HG03457 (cell line): ENCODE results near the gene SPATA25.

Source experiments
- ATAC-seq: cut with Tn5 transposase; IDR thresholded peaks from one replicate; pipeline ENCODE4 v1.9.1; 2021; ENCODE audit warnings: moderate number of reproducible peaks; ENCODE audit not compliant: unreplicated experiment

SPATA25 gene

GRCh38 chr20:45867136-45867818, 20.1 kb downstream of the SPATA25 start:
- ATAC-seq = no peak

- ATAC-seq = no peak
Measured at GRCh38 chr20:45866454-45866853, 21.0 kb downstream of the SPATA25 start.

- ATAC-seq = no peak
Measured at GRCh38 chr20:45863543-45864470, 23.6 kb downstream of the SPATA25 start.

GRCh38 chr20:45861221-45862075, 26.0 kb downstream of the SPATA25 start:
- no peak for ATAC-seq

- no peak for ATAC-seq
Measured at GRCh38 chr20:45860560-45861220, 26.7 kb downstream of the SPATA25 start.

DNA sequence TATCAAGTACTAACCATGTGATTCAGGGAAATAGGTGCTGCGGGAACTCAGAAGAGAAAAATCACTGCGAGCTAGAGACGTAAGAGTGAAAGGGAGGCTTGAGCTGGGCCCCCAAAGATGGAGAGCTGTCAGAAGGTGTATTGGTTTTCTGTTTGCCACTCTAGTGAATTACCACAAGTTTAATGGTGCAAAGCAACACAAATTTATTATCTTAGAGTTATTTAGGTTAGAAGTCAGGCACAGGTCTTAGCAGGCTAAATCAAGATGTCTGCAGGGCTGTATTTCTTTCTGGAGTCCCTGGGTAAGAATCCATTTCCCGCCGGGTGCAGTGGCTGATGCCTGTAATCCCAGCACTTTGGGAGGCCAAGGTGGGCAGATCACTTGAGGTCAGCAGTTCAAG, 27.5 kb downstream of the SPATA25 start:
- ATAC-seq = no peak

GRCh38 chr20:45857882-45858216, 29.6 kb downstream of the SPATA25 start:
- ATAC-seq = no peak

DNA sequence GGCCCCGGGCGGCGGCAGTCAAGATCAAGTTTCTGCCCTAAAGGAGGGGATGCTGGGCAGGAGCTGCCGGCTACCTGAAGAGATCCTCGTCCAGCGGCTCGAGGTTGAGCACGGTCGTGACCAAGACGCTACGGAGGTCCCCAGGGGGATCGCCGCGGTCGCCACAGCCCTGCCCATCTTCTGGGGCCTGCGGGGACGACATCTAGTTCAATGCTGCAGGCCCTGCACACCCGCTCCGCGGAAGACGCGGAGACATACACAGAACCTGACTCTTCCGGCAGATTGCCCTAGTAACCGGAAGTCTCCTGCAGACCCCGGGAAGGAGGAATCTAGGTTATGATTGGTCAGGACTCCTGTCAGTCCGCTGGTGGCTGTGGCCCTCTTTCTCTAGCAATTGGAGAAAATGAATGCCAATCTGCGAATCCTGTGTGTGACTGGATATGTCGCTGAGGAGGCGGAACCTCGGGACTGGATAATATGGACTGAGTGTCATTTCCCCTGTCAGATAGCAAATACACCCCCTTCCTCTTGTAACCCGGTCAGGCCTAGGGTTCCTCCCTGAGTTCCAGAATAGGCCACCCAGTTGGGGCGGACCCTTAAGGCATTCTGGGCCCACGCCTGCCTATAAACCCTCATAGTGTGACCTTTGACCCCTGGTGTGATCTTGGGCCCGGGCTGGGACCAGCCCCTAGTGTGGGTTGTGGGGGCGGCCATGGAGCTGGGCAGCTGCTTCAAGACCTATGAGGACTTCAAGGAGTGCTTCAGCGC, 30.1 kb downstream of the SPATA25 start, which contains the start of the genes ACOT8 and ZSWIM3:
TSS of gene ACOT8 (minus strand) at position 279 of the 768 bp plus-strand sequence. CDS start at position 202, 77 bp downstream.
TSS of gene ZSWIM3 (plus strand) at position 501 of the 768 bp plus-strand sequence. CDS start at position 713, 212 bp downstream.
- peak; percentile 83 for ATAC-seq

- no peak for ATAC-seq
Measured at GRCh38 chr20:45853484-45853883, 33.9 kb downstream of the SPATA25 start.

DNA sequence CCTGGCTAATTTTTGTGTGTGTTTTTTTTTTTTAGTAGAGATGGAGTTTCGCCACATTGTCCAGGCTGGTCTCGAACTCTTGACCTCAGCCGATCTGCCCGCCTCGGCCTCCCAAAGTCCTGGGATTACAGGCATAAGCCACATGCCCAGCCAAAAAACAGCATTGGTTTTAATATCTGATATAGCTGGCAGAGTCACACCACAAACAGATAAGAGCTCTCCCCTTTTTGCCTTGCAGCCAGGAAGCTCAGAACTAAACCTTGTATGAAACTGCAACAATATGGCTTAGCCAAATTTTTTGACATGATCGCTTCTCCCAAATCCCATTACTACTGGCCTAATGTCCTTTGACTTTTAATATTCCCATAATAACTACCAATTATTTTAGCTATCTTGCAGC, 35.1 kb downstream of the SPATA25 start:
- no peak for ATAC-seq

DNA sequence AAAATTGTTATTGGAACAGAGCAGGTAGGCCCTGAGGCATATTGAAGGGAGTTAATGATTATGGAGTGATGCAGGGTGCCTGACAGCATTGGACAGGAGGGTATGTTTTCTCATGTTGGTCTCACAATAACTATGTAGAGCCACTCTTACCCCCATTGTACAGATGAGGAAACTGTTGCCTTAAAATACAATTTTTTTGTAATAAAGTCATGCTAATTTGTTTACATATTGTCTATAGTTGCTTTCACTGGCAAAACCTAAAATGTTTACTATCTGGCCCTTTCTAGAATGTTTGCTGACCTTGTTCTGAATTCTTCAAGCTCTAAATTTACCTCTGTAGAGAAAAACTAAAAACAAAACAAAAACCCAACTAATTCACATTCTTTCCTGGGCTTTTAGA, 35.9 kb downstream of the SPATA25 start:
- ATAC-seq = no peak

DNA sequence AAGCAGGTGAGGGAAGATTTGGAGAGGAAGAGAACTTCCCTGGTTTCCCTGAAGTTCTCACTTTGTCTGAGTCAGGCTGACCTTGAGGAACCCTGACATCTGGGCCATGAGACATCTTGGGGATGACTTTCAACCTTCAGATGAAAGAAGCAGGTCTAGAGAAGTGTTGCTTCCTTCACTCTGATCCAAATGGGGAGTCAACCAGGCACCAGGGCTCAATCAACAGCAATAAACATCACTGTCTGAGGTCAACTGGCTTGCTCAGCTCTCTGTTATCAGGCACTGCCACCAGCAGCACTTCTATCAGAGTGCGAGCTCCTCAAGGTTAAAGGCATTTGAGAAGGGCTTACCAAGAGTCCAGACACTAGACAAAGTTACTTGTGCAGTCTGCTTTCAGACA, 36.5 kb downstream of the SPATA25 start:
- no peak for ATAC-seq

DNA sequence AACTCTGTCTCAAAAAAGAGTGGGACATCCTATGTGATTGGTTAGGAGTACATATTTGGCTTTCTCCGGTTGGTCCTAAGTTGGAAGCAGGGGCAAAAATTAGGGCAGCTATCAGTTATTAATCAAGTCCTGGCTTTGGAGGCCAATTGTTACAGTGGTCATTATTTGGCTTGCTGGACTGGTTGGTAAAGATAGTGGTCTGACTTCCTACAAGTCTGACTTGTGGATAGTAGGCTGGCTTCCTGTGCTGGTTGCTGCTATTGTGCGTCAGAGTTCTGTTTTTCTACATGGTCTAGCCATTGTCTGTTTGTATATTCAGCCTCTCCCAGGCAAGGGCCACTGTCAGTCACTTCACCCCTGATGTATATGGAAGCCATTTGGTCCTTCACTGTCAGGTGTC, 37.2 kb downstream of the SPATA25 start:
- ATAC-seq = no peak

DNA sequence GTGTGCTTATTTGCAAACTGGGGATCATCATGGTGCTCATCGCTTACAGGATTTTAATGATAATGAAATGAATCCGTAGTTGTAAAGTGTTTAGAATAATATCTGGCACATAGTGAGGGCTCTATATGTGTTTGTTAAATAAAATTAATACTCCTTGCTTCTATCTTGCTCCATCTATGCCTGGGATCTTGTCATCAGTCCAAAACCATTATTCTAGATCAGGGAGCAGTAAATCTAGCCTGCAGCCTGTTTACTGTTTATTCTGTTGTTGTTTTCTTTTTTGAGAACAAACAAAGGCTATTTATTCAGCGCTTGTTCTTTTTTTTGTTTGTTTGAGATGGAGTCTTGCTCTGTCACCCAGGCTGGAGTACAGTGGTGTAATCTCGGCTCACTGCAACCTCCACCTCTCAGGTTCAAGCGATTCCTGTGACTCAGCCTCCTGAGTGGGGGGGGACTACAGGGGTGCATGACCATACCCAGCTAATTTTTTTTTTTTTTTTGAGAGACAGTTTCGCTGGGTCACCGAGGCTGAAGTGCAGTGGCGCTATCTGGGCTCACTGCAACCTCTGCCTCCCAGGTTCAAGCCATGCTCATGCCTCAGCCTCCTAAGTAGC, 38.3 kb downstream of the SPATA25 start:
- no peak for ATAC-seq

DNA sequence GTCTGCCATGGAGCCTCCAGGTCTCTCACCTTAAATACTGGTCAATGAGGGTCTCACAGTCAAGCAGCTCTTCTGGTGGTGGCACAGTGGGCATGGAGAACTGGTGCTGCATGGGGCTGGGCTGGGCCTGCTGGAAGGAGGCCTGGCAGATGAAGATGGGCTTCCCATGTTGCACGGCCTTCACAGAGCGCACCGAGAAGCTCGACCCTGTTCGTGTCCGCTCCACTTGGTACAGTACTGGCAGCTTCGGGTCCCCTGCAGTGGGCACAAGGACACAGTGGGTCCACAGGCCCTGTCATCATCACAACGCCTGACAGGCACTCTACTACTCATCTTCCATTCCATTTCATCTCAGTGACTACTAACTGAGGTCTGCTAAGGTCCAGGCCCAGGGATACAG, 39.0 kb downstream of the SPATA25 start:
- no peak for ATAC-seq

GRCh38 chr20:45845452-45845851, 42.0 kb downstream of the SPATA25 start:
- ATAC-seq = no peak

- ATAC-seq = no peak
Measured at GRCh38 chr20:45843506-45843905, 43.9 kb downstream of the SPATA25 start.

- no peak for ATAC-seq
Measured at GRCh38 chr20:45842169-45842812, 45.1 kb downstream of the SPATA25 start.
